K562 (cell line): ENCODE data around the gene KPNA4. TPM values are rescaled to one million over a fixed set of nuclear protein-coding genes. Genes with fewer than 3 reads are reported as not detected.
A peak's percentile ranks its signal among the peaks of the same experiment; 100 is the strongest.

ENCODE experiments used
- ATAC-seq: fragments of 200-7000 bp; cut with Tn5 transposase; 3 replicates; pipeline ENCODE4 v1.9.1; 2020; ENCODE audit warnings: moderate library complexity
- BruUV-seq: library from RNA; stranded (reverse); fragments of 400-500 nt; replicated peaks from 2 replicates; lab custom pipeline; 2021; lab: Mats Ljungman, UMichigan
- CTCF ChIA-PET: fragments of 300-600 bp; formaldehyde crosslinking; extraction: SDS; loops from one replicate; lab custom pipeline; 2021; ENCODE audit warnings: low intra/inter-chr PET ratio; lab: Yijun Ruan, JAX
- POLR2A ChIA-PET: fragments of 300-600, 350-650 bp; sonication (Branson Sonifier 250); formaldehyde crosslinking; extraction: SDS; loops from one replicate; lab custom pipeline; 2021; ENCODE audit warnings: antibody characterized with exemption, inconsistent platforms; lab: Yijun Ruan, JAX
- DNase-seq, 4 experiments: peaks; one replicate each; pipeline versions ENCODE4 v3.0.0 to v3.0.0-alpha.2; 2011 to 2018; ENCODE audit warnings: low spot score in 3 of 4, mixed read lengths in 3 of 4; ENCODE audit errors: extremely low read depth in 1 of 4
- FAIRE-seq: peaks from 2 replicates; lab custom pipeline; 2011; peaks lifted over from hg19 to GRCh38; lab: Jason Lieb, UNC
- H2AFZ ChIP-seq: 2 replicates; pipeline ENCODE4 v1.6.0; 2011; ENCODE audit warnings: low read depth, low read length, control low read depth, inconsistent platforms
- H3K27ac ChIP-seq: fragments of 200-600 bp; 3 replicates; pipeline ENCODE4 v1.8.0; 2011; ENCODE audit warnings: low read depth, mild to moderate bottlenecking, control low read depth, inconsistent platforms, low read length, moderate library complexity, mixed read lengths; ENCODE audit errors: extremely low read depth
- H3K27me3 ChIP-seq, 2 experiments: fragments of 300-600 bp in 1 of 2; 2 replicates in 1 of 2; 3 replicates in 1 of 2; pipeline versions ENCODE4 v1.6.0 to v1.8.0; 2011; ENCODE audit warnings: inconsistent platforms in 2 of 2, low read length in 2 of 2, mild to moderate bottlenecking in 1 of 2, mixed read lengths in 1 of 2, moderate library complexity in 1 of 2; ENCODE audit not compliant: control insufficient read depth in 2 of 2, insufficient read depth in 2 of 2
- H3K36me3 ChIP-seq: fragments of 300-600 bp; 3 replicates; pipeline ENCODE4 v1.8.0; 2011; ENCODE audit warnings: mild to moderate bottlenecking, low read length, inconsistent platforms; ENCODE audit not compliant: control insufficient read depth, insufficient read depth
- H3K4me1 ChIP-seq, 2 experiments: fragments of 200-600 bp in 1 of 2; replicated peaks in 1 of 2; 2 replicates in 1 of 2; 3 replicates in 1 of 2; pipeline versions ENCODE4 v1.5.1 to v1.8.0; 2011; ENCODE audit warnings: inconsistent platforms in 2 of 2, low read length in 2 of 2, mild to moderate bottlenecking in 1 of 2, mixed read lengths in 1 of 2, moderate library complexity in 1 of 2; ENCODE audit not compliant: control insufficient read depth in 2 of 2, insufficient read depth in 2 of 2
- H3K4me2 ChIP-seq: 2 replicates; pipeline ENCODE4 v1.6.1; 2011; ENCODE audit warnings: low read length, control low read depth, inconsistent platforms, mixed read lengths; ENCODE audit not compliant: insufficient read depth
- H3K4me3 ChIP-seq: fragments of 200-600 bp; sonication (generic), shearing (Covaris generic); 2 replicates; pipeline ENCODE4 v1.5.1; 2016; ENCODE audit warnings: control low read depth, inconsistent platforms
- H3K79me2 ChIP-seq: fragments of 200-600 bp; 3 replicates; pipeline ENCODE4 v1.8.0; 2011; ENCODE audit warnings: low read length, inconsistent platforms; ENCODE audit not compliant: control insufficient read depth, insufficient read depth
- H3K9ac ChIP-seq, 2 experiments: 2 replicates each; pipeline versions ENCODE4 v1.6.0 to v1.6.1; 2011; ENCODE audit warnings: low read depth in 2 of 2, low read length in 2 of 2, control low read depth in 1 of 2, inconsistent platforms in 1 of 2, mild to moderate bottlenecking in 1 of 2, mixed read lengths in 1 of 2; ENCODE audit not compliant: insufficient read depth in 1 of 2
- H3K9me1 ChIP-seq: one replicate; pipeline ENCODE4 v1.6.0; 2011; ENCODE audit warnings: inconsistent platforms, mild to moderate bottlenecking, low read length, moderate library complexity; ENCODE audit not compliant: control insufficient read depth, insufficient read depth
- H3K9me3 ChIP-seq: replicated peaks from 2 replicates; pipeline ENCODE4 v1.5.1; 2011; ENCODE audit warnings: low read depth, low read length, inconsistent platforms; ENCODE audit not compliant: control insufficient read depth, insufficient read depth
- H4K20me1 ChIP-seq: replicated peaks from 2 replicates; pipeline ENCODE4 v1.6.1; 2011; ENCODE audit warnings: low read length, inconsistent platforms, mixed read lengths; ENCODE audit not compliant: control insufficient read depth, insufficient read depth
- CHD1 ChIP-seq: fragments of 200-600 bp; sonication (generic); IDR thresholded peaks from one replicate; pipeline ENCODE4 v1.6.1; 2012; ENCODE audit warnings: mild to moderate bottlenecking, moderate library complexity, low read length, inconsistent platforms
- HLTF ChIP-seq: fragments of 450-650 bp; IDR thresholded peaks from 2 replicates; pipeline ENCODE4 v1.6.1; 2016
- KDM1A ChIP-seq, 2 experiments: fragments of 450-650 bp; IDR thresholded peaks; 2 replicates each; pipeline ENCODE4 v1.6.1; 2016; ENCODE audit warnings: mild to moderate bottlenecking in 2 of 2
- RHOXF2B ChIP-seq: fragments of 250-450 bp; sonication (Bioruptor Pico); conservative IDR thresholded peaks from 2 replicates; pipeline ENCODE4 v1.5.1; 2021
- SMC3 ChIP-seq: conservative IDR thresholded peaks from 2 replicates; pipeline ENCODE4 v1.6.1; 2011; ENCODE audit warnings: low read depth, low read length, improper control_type of control experiment; ENCODE audit not compliant: insufficient read depth
- TCF15 ChIP-seq: fragments of 250-450 bp; sonication (Bioruptor Pico); IDR thresholded peaks from 2 replicates; pipeline ENCODE4 v1.8.0; 2022; ENCODE audit warnings: moderate library complexity, mild to moderate bottlenecking, inconsistent platforms
- ZNF79 ChIP-seq: fragments of 250-450 bp; sonication (Bioruptor Pico); IDR thresholded peaks from 2 replicates; pipeline ENCODE4 v1.4.0; 2020; ENCODE audit warnings: low read depth, mild to moderate bottlenecking, moderate library complexity
- WGBS: fragments of 100-300 bp; shearing (Covaris generic); methylation state at CpG from one replicate; pipeline ENCODE4 v1.1.6; 2016; ENCODE audit warnings: low coverage, mixed read lengths; ENCODE audit not compliant: insufficient coverage; ENCODE audit errors: missing lambda C conversion rate; 5-methylcytosine and 5-hydroxymethylcytosine counted together
- in situ Hi-C: fragments of 300-500 bp; cut with MboI; formaldehyde crosslinking; loops from 4 replicates; pipeline ENCODE4 v1.15.0; 2018; ENCODE audit warnings: inconsistent platforms, mixed read lengths
- intact Hi-C: fragments of 100-400 bp; cut with micrococcal nuclease; formaldehyde crosslinking; loops from 2 replicates; pipeline ENCODE4 v1.14.2; 2022
- polyA plus RNA-seq, 8 experiments: library from polyadenylated mRNA; depleted of rRNA in 4 of 8; stranded (reverse) in 5 of 8; unstranded in 3 of 8; fragments of >200 nt; fragmentation: Nextera tagmentation in 2 of 8; fragmentation: Illumina TruSeq in 1 of 8; extraction: Ambion mirVana in 2 of 8; extraction: Trizol in 1 of 8; gene quantifications; 2 replicates each; pipeline versions ENCODE4 v1.2.1 to v1.2.3, GENCODE V29; 2011 to 2014; ENCODE audit warnings: inconsistent platforms in 1 of 8, missing spikeins in 1 of 8
- total RNA-seq, 7 experiments: library from RNA; depleted of rRNA in 6 of 7; stranded (reverse); fragments of >200 nt in 6 of 7; fragmentation: Illumina TruSeq in 2 of 7; extraction: Trizol in 2 of 7; gene quantifications; 2 replicates each; pipeline versions ENCODE4 v1.2.1 to v1.2.3, GENCODE V29; 2011 to 2021; ENCODE audit warnings: low replicate concordance in 1 of 7
- TF ChIP-seq, protein P1 (sequence below): sonication (generic); formaldehyde crosslinking; IDR thresholded peaks from 2 replicates; pipeline ENCODE4 v1.8.1; 2023; ENCODE audit warnings: mild to moderate bottlenecking, missing genetic modification reagents
- TF ChIP-seq, protein P2 (sequence below): fragments of 450-650 bp; formaldehyde crosslinking; IDR thresholded peaks from 2 replicates; pipeline ENCODE4 v1.4.0; 2022; ENCODE audit warnings: missing genetic modification characterization

Gene KPNA4
- total and polyA plus RNA-seq, 9 of the 15 experiments (the other 6 are each of a cell fraction or from before 2014, with no cell fraction given) = 13.9 to 66.6 (median 34.5) TPM

GRCh38 chr3:160449636-160450598 is 115.5 kb downstream of the KPNA4 start, which contains the start of gene TRIM59 (continued):
- TF ChIP-seq, protein P1, sequence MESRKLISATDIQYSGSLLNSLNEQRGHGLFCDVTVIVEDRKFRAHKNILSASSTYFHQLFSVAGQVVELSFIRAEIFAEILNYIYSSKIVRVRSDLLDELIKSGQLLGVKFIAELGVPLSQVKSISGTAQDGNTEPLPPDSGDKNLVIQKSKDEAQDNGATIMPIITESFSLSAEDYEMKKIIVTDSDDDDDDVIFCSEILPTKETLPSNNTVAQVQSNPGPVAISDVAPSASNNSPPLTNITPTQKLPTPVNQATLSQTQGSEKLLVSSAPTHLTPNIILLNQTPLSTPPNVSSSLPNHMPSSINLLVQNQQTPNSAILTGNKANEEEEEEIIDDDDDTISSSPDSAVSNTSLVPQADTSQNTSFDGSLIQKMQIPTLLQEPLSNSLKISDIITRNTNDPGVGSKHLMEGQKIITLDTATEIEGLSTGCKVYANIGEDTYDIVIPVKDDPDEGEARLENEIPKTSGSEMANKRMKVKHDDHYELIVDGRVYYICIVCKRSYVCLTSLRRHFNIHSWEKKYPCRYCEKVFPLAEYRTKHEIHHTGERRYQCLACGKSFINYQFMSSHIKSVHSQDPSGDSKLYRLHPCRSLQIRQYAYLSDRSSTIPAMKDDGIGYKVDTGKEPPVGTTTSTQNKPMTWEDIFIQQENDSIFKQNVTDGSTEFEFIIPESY (CRISPR knock-in tag) = peak; percentile 76; the same call in 1 of the 2 replicates
- TF ChIP-seq, all 486 proteins: peak for 201

- peak overlapping the region; percentile 67 for H3K4me3 ChIP-seq
- CTCF ChIA-PET = no interaction called here
- peaks cover 23 to 39% of the 10 kb centered on the region in 2 experiments for H3K4me1 ChIP-seq
- ATAC-seq (peak; percentile 61), DNase-seq (peak in 1 of 4 experiments; percentile 51), FAIRE-seq (no peak)
- H3K4me2 ChIP-seq = peak overlapping the region; percentile 88
- no peaks in the 10 kb centered on the region for H3K9me1 ChIP-seq
- H2AFZ ChIP-seq = peak overlapping the region; percentile 72
- no peaks in the 10 kb centered on the region for H3K9me3 ChIP-seq
- H4K20me1 ChIP-seq = no peaks in the 10 kb centered on the region
- peaks cover 65% of the 10 kb centered on the region for H3K79me2 ChIP-seq
- in situ Hi-C loops = no loop called here
- 2% methylated on average over 19 of the region's 26 CpGs for WGBS
- BruUV-seq = TSS peak; percentile 62
- POLR2A ChIA-PET = interaction anchor here (0.6 to 5.2 kb wide), 21 partner anchors 9 to 975 kb away, joined by 3 to 51 read pairs (median 5); no protein-coding TSS in a partner anchor
- intact Hi-C loops = loop anchor here (1.0 to 5.0 kb wide), 4 partner anchors 38 to 773 kb away; partner anchors contain the start of gene NMD3
- peak overlapping the region; percentile 98 for H3K27ac ChIP-seq
- H3K36me3 ChIP-seq = peaks cover 25% of the 10 kb centered on the region
- H3K27me3 ChIP-seq = no peaks in the 10 kb centered on the region
- H3K9ac ChIP-seq = peak overlapping the region; percentile 97 to 99
- no peak for TF ChIP-seq RHOXF2B (CRISPR knock-in tag)
- TF ChIP-seq, protein P2, sequence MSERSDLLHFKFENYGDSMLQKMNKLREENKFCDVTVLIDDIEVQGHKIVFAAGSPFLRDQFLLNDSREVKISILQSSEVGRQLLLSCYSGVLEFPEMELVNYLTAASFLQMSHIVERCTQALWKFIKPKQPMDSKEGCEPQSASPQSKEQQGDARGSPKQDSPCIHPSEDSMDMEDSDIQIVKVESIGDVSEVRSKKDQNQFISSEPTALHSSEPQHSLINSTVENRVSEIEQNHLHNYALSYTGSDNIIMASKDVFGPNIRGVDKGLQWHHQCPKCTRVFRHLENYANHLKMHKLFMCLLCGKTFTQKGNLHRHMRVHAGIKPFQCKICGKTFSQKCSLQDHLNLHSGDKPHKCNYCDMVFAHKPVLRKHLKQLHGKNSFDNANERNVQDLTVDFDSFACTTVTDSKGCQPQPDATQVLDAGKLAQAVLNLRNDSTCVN (CRISPR knock-in tag) = 0 out of 2 replicates have a peak, but pooled peaks have one; percentile 8
- TF ChIP-seq TCF15 (CRISPR knock-in tag) = no peak
- 0 out of 2 replicates have a peak, but pooled peaks have one; percentile 10 for TF ChIP-seq SMC3
- 0 out of 2 replicates have a peak, but pooled peaks have one; percentile 34 for TF ChIP-seq HLTF
- no peak for TF ChIP-seq ZNF79 (CRISPR knock-in tag)
- peak; percentile 93 for TF ChIP-seq CHD1
- peak; percentile 78 to 82 for TF ChIP-seq KDM1A (IDR thresholded peaks at IDR 0.05)
Measured at GRCh38 chr3:160448845-160449635, 116.3 kb downstream of the KPNA4 start.
